Effector memory CD8-positive, alpha-beta T cell (primary cell): Measurements from ENCODE around the gene E2F1.

ENCODE experiments used
- ATAC-seq: fragments of 150-1000 bp; cut with Tn5 transposase; replicated peaks from 2 replicates; pipeline ENCODE4 v1.10.0; 2021; ENCODE audit warnings: mild to moderate bottlenecking, moderate library complexity
- DNase-seq, 3 experiments: peaks; one replicate each; pipeline ENCODE4 v3.0.0; 2021
- H3K27ac Mint-ChIP-seq, 2 donors: one replicate each; pipeline ENCODE4 v1.8.0; 2022; ENCODE audit warnings: mild to moderate bottlenecking in 2 of 2, mixed read lengths in 2 of 2, moderate library complexity in 2 of 2
- H3K27me3 Mint-ChIP-seq, 2 donors: one replicate each; pipeline ENCODE4 v1.8.0; 2022; ENCODE audit warnings: mixed read lengths in 2 of 2
- H3K36me3 Mint-ChIP-seq: one replicate; pipeline ENCODE4 v1.8.0; 2022; ENCODE audit warnings: mild to moderate bottlenecking, moderate library complexity, mixed read lengths; ENCODE audit not compliant: insufficient read depth
- H3K4me1 Mint-ChIP-seq, 2 donors: one replicate each; pipeline ENCODE4 v1.8.0; 2022; ENCODE audit warnings: low read depth in 2 of 2, mixed read lengths in 2 of 2
- H3K4me3 Mint-ChIP-seq, 2 donors: one replicate each; pipeline ENCODE4 v1.8.0; 2022; ENCODE audit warnings: mild to moderate bottlenecking in 2 of 2, mixed read lengths in 2 of 2, moderate library complexity in 2 of 2
- H3K9me3 Mint-ChIP-seq, 2 donors: one replicate each; pipeline ENCODE4 v1.8.0; 2022; ENCODE audit warnings: mixed read lengths in 2 of 2

The E2F1 gene

DNA sequence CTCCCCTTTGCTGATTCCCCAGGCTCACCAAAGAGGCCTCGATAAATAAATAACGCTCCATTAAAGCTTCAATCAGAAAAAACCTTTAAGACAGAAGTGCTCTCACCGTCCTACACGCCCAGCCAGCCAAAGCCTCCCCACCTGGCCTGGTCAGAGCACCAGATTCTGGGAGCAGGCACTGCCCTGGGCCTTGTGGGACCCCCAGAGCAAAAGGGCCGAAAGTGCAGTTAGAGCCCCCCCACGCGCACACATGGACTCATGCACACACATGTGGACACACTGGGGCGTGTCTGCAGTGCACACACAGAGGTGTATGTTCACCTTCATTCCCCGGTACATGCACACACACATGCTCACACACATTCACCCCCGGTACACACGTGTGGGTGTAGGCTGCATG lies 10.1 kb downstream of the E2F1 start:
- Mint-ChIP-seq H3K27me3 (no peaks in the 10 kb centered on the region), H3K9me3 (no peaks in the 10 kb centered on the region), H3K4me3 (peak overlapping the region; percentile 40 to 45), H3K27ac (peak overlapping the region in 1 of 2 donors; percentile 56), H3K36me3 (peaks cover 4% of the 10 kb centered on the region), H3K4me1 (peaks cover 31 to 42% of the 10 kb centered on the region in 2 donors)
- DNase-seq: no peak
- no peak for ATAC-seq

DNA sequence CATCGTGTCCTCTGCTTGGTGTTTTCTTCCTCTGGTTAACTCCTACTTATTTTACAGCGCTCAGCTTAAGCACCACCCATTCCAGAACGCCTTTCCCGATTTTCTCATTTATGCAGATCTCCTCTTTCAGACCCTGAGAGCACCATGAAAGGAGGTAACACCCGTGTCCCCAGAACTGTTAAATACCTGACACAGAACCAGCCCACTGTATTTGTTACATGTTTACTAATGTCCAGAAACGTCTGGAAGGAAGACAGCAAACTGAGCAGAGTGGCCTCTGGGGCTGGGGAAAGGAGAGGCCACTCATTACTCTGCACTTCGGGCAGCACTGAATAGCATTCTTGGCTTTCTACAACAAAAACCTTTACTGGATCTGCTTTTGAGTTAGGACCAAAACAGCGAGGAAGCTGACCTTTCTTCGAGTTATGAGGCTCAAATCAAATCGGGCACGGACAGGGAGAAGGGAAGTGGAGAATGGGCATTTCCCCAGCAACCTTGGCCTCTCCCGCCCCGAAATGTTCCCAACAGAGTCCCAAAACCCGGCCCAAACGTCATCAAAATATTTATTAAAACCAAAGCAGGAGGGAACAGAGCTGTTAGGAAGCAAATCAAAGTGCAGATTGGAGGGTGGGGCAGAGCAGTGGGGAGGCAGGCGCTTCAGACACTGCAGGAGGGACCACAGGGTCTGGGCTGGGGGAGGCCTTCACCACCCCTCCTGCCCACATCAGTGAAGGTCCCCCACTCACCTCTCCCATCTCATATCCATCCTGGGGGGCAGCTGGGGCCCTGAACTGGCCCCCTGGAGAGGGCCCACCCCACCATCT lies 10.8 kb downstream of the E2F1 start:
- no peak overlapping the region for H3K27ac Mint-ChIP-seq

DNA sequence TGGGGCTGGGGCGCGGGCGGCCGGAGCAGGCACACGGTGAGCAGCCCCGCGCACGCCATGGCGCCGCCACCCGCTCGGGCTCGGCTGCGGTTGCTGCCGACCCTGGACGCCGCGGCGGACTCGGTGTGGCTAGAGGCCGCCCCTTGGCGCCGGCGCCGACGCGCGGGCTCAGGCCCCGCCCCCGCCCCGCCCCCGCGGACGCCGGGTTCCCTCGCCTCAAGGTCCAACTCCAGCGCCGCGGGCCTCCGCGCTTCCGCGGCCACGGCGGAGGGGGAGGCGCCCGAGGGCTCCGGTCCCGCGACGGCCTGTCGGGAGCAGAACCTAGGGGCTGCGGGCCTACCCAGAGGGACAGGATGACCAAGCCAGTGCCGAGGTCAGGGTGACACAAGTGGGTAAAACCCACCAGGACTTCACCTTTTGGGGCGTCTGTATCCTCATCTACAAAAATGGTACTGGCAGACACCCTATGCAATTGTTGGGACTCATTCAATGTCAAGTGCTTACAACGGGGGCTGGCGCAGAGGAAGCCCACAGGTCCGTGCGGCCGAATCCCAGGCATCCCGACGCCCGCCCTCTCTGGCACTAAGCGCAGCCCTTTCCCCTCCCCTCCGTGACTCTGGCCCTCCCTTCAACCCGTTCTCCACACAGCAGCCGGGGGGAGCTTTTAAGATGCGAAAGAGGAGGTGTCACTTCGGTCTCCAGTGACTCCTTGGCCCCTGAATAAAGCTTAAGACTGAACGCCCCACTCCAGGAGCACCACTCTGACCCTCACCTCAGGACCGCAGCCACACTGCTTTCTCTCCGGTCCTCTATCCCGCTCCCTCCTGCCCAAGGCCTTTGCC lies 11.7 kb downstream of the E2F1 start, which contains the start of gene NECAB3:
TSS of gene NECAB3 (minus strand) at position 135 of the 842 bp plus-strand sequence. CDS start at position 59, 76 bp downstream.
- Mint-ChIP-seq H3K9me3 (no peaks in the 10 kb centered on the region), H3K4me1 (peaks cover 28 to 31% of the 10 kb centered on the region in 2 donors), H3K36me3 (peaks cover 4% of the 10 kb centered on the region), H3K4me3 (peak within 1 kb of the TSS; percentile 88 to 90), H3K27ac (peak within 1 kb of the TSS; percentile 86 to 91), H3K27me3 (no peaks in the 10 kb centered on the region)
- ATAC-seq (peak; percentile 91), DNase-seq (peak; percentile 40 to 52 (median 42))

More for the DNA sequence above, 10.8 kb downstream of the E2F1 start:
- Mint-ChIP-seq H3K36me3 (peaks cover 4% of the 10 kb centered on the region), H3K4me3 (peak overlapping the region; percentile 69 to 81), H3K9me3 (no peaks in the 10 kb centered on the region), H3K4me1 (peaks cover 31 to 39% of the 10 kb centered on the region in 2 donors), H3K27me3 (no peaks in the 10 kb centered on the region)
- ATAC-seq (no peak), DNase-seq (no peak)

DNA sequence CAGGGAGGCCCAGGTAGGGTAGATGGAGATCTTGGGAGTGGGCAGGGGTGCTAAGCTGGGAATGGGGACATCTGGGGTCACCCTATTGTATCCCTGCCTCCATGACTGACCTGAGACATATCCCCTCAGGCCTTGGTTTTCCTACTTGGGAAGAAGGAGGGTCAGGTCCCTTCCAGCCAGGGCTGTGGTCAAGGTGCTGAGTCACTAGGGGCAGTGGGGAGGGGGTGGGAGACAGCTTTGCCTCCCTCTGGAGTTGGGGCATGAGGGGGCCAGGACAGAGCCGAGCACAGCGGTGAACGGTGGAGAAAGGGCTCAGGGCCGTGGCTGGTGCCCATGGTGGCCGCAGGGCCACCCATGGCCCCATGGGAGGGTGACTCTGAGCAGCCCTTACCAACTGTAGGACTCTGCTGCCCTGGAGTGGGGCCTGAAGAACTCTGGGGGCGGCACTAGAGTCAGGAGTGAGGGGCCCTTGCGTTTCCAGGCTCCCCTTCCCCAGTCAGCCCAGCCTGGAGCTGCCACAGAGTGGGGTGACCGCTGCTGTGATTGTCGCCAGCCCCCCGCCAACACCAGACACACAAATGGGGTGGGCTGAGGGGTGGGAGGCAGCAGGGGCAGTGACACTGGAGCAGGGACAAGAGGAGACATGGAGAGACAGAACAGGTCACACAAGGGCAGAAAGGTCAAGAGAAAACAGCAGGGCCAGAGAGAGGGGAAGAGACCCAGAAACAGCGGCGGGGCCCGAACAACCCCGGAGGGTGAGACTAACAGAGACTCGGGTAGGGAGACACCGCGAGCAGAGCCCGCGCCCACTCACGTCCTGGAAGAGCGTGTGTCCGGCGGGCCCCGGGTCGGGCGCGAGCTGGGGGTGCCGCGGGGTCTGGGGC lies 12.5 kb downstream of the E2F1 start:
- no peaks in the 10 kb centered on the region for H3K27me3 Mint-ChIP-seq
- peak overlapping the region; percentile 88 to 90 for H3K4me3 Mint-ChIP-seq
- ATAC-seq (no peak), DNase-seq (no peak)
- peaks cover 21 to 24% of the 10 kb centered on the region in 2 donors for H3K4me1 Mint-ChIP-seq
- H3K36me3 Mint-ChIP-seq: peaks cover 4% of the 10 kb centered on the region
- H3K27ac Mint-ChIP-seq: peak overlapping the region; percentile 86 to 91
- H3K9me3 Mint-ChIP-seq: no peaks in the 10 kb centered on the region

DNA sequence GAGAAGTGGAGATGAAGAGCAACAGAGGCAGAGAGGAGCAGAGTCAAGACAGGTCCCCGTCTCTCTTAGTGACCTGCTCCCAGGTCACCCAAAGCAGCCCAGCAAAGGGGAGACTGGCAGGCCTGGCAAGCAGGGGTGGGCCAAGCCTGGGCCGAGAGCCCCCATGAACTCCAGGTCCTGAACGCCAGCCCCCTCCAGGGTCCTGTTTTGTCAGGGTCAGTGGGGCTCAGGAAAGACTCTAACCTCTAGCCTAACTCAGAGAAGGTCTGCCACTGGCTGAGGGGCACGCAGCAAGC lies 13.1 kb downstream of the E2F1 start:
- DNase-seq (no peak), ATAC-seq (no peak)
- Mint-ChIP-seq H3K27ac (peak overlapping the region; percentile 86 to 91), H3K36me3 (peaks cover 4% of the 10 kb centered on the region), H3K4me3 (peak overlapping the region; percentile 88 to 90), H3K9me3 (no peaks in the 10 kb centered on the region), H3K4me1 (peaks cover 24 to 26% of the 10 kb centered on the region in 2 donors), H3K27me3 (no peaks in the 10 kb centered on the region)

DNA sequence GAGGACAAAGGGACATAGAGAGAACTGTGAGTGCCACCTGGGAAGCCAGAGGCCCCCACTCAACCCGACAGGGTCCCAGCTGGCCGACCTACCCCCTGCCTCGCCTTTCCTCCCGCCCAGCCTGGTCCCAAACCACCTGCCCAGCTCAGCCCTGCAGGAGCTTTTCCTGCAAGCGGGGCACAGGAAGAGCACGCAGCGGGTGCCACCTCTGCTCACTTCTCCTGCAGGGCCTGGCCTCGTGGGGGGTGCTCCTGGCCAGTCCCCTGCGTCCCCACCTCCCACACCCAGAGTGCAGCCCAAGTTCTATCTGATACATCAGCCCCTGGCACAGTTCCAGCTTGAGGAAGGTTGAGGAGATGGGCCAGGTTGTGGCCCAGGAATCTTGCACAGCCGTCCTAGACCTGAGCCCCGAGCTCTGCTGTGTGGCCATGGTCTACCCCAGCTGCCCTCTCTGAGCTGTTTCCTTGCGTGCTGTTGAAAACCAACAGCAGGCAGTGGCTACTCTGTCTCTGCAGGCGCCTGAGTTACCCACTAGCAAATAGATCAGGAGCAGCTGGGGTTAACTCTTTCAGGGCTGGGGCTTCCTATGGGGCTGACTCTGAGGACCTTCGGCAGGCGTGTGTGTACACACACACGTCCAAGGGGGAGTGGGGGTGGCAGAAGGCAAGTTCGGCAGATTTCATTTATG lies 13.6 kb downstream of the E2F1 start:
- H3K9me3 Mint-ChIP-seq: no peaks in the 10 kb centered on the region
- peaks cover 4% of the 10 kb centered on the region for H3K36me3 Mint-ChIP-seq
- peak overlapping the region; percentile 86 to 91 for H3K27ac Mint-ChIP-seq
- DNase-seq (no peak), ATAC-seq (no peak)
- H3K4me1 Mint-ChIP-seq: peaks cover 27 to 28% of the 10 kb centered on the region in 2 donors
- peak overlapping the region; percentile 88 to 90 for H3K4me3 Mint-ChIP-seq
- no peaks in the 10 kb centered on the region for H3K27me3 Mint-ChIP-seq

DNA sequence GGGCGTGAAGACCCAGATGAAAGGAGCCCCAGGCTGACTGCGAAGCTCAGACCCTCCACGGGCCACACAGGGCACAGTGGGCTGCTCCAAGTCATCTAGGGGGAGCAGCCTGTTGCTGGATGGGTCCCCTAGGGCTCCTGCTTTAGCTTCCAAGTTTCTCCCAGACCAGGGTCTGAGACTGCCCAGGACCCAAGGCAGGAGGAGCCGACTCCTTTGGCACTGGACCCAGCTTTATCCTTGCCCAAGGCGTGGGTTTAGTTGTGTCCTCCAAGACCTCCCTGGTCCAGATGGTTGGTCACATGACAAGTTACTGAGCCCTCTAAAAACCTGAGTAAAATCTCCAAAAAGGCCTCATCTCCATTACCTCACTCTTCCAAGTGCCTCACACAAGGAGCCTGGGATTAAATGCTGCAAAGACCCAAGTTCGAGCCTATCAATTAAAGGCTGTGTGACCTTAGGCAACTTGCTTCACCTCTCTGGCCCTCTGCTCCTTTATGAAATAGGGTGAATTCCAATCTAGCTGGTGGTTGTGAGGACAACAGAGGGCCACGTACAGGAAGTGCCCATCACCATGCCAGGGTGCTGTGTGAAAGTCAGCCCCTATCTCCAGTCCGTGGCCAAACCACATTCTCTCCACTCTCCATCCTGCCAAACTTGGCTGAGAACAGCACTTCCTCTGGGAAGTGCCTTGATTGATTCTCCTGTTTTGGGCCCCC lies 14.5 kb downstream of the E2F1 start:
- Mint-ChIP-seq H3K4me3 (no peak overlapping the region), H3K27me3 (no peaks in the 10 kb centered on the region), H3K9me3 (no peaks in the 10 kb centered on the region), H3K27ac (peak overlapping the region in 1 of 2 donors; percentile 91), H3K36me3 (peaks cover 6% of the 10 kb centered on the region), H3K4me1 (peaks cover 29 to 31% of the 10 kb centered on the region in 2 donors)
- ATAC-seq (no peak), DNase-seq (no peak)

DNA sequence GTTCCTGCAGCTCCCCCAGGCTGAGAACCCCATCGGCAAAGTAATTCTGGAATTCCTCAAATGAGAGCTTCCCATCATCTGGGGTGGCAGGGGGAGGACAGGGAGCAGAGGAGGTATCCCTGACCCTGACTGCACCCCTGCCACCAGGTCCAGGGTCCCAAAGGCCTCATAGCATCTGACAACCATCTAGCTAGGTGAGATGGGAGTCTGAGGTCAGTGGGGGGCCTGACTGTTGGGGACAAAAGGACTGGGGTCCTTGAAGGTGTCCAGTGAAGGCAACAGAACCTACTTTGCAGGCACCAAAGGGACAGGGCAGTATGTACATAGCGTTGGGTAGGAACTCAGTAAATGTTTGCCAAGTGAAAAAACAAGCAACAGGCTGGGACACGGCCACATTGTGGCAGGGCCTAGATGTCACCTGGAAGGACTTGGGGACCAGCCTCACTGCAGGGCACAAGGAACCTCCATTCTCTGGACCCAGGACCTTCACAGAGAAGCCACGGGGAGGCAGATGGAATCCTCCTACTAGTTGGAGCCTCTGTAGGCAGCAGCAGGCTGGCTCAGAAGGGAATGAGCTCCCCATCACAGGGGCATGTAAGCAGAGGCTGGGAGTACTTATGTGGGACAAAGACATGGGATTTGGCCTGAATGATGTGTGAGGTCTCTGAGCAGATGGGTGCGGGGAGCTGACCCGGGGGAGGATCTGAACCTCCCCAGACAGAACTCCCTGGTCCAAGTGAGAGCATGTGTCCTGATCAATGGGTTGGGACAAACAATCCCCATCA lies 15.3 kb downstream of the E2F1 start:
- H3K4me3 Mint-ChIP-seq: no peak overlapping the region
- DNase-seq (no peak), ATAC-seq (no peak)
- peaks cover 33 to 38% of the 10 kb centered on the region in 2 donors for H3K4me1 Mint-ChIP-seq
- H3K27me3 Mint-ChIP-seq: no peaks in the 10 kb centered on the region
- H3K27ac Mint-ChIP-seq: peak overlapping the region; percentile 58 to 91
- peaks cover 10% of the 10 kb centered on the region for H3K36me3 Mint-ChIP-seq
- H3K9me3 Mint-ChIP-seq: no peaks in the 10 kb centered on the region

DNA sequence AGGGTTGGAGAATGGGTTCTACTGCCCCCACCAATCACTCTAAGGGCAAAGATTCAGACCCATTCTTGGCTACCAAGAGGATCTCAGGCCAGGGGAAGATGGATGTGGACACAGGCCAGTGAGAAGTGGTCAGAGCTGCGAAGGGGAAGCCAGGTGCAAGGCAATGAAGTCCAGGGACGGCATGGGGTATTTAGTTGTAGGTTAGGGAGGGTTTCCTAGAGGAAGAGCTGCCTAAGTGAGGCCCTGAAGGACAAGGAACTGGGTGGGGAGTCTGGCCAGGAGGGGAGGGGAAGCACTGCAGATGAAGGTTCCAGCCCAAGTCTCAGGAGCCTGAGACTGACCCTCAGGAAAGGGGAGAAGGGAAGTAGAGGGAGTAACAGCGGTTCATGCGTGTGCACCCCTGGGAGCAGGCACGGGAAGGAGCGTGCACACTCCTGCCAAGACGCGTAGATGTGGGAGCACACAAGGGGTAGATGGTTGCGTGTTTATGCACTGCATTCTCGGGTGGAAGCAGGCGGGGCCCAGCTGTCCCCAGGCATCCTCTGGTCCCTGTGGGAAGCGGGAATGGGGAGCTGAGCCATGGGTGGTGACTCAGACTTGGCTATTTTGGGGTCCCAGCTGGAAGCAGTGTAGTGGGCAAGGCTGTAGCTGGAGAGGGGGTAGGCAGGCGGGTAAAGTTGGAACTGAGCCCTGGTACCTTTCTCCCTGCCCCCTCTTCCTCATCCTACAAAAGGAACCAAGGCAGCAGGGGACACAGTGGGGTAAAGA lies 16.1 kb downstream of the E2F1 start:
- H3K4me3 Mint-ChIP-seq: no peak overlapping the region
- H3K36me3 Mint-ChIP-seq: peaks cover 10% of the 10 kb centered on the region
- ATAC-seq: no peak
- H3K27ac Mint-ChIP-seq: peak overlapping the region in 1 of 2 donors; percentile 12
- peaks cover 36 to 39% of the 10 kb centered on the region in 2 donors for H3K4me1 Mint-ChIP-seq
- H3K27me3 Mint-ChIP-seq: no peaks in the 10 kb centered on the region
- DNase-seq: no peak
- no peaks in the 10 kb centered on the region for H3K9me3 Mint-ChIP-seq

DNA sequence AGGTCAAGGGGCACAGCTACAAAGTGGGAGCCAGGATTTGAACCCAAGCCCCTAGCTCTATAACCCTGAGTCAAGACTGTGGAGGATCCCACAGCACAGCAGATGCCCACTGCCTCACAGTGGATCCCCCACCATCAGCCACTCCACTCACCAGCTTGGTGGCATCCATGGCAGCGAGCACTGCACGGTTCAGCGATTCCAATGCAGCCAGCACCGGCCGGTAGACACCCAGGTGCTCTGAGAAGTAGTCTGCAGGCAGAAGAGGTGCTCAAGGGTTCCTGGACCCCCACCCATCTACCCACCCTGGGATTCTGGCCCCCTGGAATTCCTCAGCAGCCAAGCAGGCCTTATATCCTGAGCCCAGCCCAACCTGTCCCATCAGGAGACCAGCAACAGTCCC lies 17.0 kb downstream of the E2F1 start:
- no peak overlapping the region for H3K4me3 Mint-ChIP-seq
- no peak for DNase-seq
- peaks cover 10% of the 10 kb centered on the region for H3K36me3 Mint-ChIP-seq
- ATAC-seq: no peak
- H3K9me3 Mint-ChIP-seq: no peaks in the 10 kb centered on the region
- no peak overlapping the region for H3K27ac Mint-ChIP-seq
- H3K27me3 Mint-ChIP-seq: no peaks in the 10 kb centered on the region
- peaks cover 41 to 44% of the 10 kb centered on the region in 2 donors for H3K4me1 Mint-ChIP-seq
